ENCODE measurements around the gene MINDY2.

Gene MINDY2

DNA sequence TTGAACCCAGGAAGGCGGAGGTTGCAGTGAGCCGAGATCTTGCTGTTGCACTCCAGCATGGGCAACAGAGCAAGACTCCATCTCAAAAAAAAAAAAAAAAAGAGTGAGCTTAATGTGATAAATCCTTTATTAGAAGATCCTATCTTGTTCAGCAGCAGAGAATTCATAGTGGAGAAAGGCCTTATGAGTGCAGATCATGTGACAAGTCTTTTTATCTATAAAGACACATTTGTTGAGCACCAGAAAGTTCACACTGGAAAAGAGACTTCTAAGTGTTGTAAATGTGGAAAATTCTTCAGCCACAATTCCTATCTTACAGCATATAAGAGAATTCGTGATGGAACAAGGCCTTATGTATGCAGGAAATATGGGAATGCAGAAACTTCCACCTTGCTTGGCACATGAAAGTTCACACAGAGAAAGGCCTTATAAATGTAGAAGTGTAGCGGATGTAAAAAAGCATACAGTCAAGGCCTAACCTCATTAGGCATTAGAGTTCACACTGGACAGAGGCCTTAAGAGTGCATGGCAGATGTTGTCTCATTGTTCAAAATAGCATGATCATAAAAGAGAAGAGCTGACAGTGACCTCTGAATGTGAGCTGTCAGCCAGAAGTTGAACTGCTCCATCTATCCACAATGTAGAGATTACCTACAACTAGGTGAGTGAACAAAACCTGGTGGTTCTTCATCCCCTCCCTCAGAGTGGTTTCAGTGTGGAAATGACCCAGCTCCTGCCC, 38.3 kb upstream of the MINDY2 start:
- TF ChIP-seq, protein P1, sequence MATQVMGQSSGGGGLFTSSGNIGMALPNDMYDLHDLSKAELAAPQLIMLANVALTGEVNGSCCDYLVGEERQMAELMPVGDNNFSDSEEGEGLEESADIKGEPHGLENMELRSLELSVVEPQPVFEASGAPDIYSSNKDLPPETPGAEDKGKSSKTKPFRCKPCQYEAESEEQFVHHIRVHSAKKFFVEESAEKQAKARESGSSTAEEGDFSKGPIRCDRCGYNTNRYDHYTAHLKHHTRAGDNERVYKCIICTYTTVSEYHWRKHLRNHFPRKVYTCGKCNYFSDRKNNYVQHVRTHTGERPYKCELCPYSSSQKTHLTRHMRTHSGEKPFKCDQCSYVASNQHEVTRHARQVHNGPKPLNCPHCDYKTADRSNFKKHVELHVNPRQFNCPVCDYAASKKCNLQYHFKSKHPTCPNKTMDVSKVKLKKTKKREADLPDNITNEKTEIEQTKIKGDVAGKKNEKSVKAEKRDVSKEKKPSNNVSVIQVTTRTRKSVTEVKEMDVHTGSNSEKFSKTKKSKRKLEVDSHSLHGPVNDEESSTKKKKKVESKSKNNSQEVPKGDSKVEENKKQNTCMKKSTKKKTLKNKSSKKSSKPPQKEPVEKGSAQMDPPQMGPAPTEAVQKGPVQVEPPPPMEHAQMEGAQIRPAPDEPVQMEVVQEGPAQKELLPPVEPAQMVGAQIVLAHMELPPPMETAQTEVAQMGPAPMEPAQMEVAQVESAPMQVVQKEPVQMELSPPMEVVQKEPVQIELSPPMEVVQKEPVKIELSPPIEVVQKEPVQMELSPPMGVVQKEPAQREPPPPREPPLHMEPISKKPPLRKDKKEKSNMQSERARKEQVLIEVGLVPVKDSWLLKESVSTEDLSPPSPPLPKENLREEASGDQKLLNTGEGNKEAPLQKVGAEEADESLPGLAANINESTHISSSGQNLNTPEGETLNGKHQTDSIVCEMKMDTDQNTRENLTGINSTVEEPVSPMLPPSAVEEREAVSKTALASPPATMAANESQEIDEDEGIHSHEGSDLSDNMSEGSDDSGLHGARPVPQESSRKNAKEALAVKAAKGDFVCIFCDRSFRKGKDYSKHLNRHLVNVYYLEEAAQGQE (IDR thresholded peaks at IDR 0.05; ENCODE audit: insufficient read depth in 1 of 2, low read depth in 2 of 2, low read length in 2 of 2), result no peak
- TF ChIP-seq TAF1 (IDR thresholded peaks at IDR 0.05; ENCODE audit: borderline replicate concordance, insufficient read depth, low read length), result no peak
- no peak for TF ChIP-seq POLR2AphosphoS5 (IDR thresholded peaks at IDR 0.05; ENCODE audit: low read depth, low read length)
- TF ChIP-seq FOXP2 (optimal IDR thresholded peaks at IDR 0.05; ENCODE audit: borderline replicate concordance, extremely low read depth, extremely low read length, insufficient read depth), result no peak
- no peak for TF ChIP-seq SIN3A (IDR thresholded peaks at IDR 0.05; ENCODE audit: borderline replicate concordance, insufficient read depth, low read length)

DNA sequence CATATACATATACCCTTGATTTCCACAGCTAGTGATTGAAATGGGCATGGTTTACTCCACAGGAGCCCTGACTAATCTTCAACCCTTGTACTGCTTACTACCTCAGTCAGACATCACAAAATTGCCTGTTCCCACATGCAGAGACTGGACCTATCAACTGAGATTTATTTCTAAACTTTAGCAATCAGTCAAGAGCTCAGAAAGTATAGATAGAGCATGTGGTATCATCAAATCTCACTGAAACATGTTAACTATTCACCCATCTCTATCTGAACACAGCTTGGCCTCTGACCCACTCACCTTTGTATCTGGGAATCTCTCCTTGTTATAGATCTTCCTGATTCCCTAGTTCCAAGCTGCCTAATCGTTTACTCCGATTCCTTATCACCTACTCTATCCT, 36.2 kb upstream of the MINDY2 start:
- TF ChIP-seq TAF1 (IDR thresholded peaks at IDR 0.05; ENCODE audit: borderline replicate concordance, insufficient read depth, low read length), result no peak

DNA sequence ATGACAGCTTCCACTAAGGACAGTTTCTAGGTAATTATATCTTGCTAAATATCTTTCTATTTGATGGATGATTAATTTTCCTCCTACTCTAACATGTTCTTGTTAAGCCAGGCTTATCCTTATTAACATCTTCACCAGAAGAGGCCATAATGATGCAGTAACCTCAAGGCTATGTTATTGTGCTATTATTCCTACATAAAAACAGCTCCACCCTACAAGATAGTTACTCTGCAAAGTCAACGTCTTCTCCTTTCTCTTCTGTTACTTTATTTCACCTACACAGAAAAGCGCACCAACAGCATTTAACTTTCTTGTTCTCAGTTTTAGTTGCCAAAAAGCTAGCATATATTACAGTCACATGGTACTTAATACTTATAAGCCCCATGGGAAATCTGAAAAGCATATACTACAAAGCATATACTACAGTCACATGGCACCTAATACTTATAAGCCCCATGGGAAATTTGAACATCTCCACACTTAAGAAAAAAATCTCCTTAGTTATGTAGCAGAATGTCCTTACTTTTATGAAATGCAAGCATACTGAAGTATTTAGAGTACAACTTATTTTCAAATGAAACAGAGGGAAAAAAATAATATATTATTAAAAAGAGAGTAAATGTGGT, 35.0 kb upstream of the MINDY2 start:
- TF ChIP-seq, protein P1 (IDR thresholded peaks at IDR 0.05; ENCODE audit: insufficient read depth in 1 of 2, low read depth in 2 of 2, low read length in 2 of 2), result no peak
- no peak for TF ChIP-seq FOXP2 (optimal IDR thresholded peaks at IDR 0.05; ENCODE audit: borderline replicate concordance, extremely low read depth, extremely low read length, insufficient read depth)

DNA sequence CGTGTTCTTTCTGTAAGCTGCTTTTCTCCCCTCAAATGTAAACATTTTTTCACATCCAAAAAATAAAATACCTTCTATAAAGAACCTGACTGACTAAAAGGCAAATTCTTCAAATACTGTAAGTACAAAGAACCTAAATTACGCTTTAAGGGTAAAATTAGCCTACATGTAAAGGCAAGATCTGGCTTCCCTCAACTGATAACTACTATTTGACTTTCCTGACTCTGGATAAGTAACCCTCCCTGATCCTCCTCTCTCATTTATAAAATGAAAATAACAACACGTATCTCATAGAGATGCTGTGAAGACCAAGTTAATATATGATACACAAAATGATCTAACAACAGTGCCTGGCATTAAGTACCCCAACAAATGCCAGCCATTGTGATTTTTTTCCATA, 33.8 kb upstream of the MINDY2 start:
- TF ChIP-seq SIN3A (IDR thresholded peaks at IDR 0.05; ENCODE audit: borderline replicate concordance, insufficient read depth, low read length) (no peak), TAF1 (IDR thresholded peaks at IDR 0.05; ENCODE audit: borderline replicate concordance, insufficient read depth, low read length) (no peak), POLR2AphosphoS5 (IDR thresholded peaks at IDR 0.05; ENCODE audit: low read depth, low read length) (no peak), FOXP2 (optimal IDR thresholded peaks at IDR 0.05; ENCODE audit: borderline replicate concordance, extremely low read depth, extremely low read length, insufficient read depth) (no peak)
- TF ChIP-seq, protein P1 (IDR thresholded peaks at IDR 0.05; ENCODE audit: insufficient read depth in 1 of 2, low read depth in 2 of 2, low read length in 2 of 2), result no peak

DNA sequence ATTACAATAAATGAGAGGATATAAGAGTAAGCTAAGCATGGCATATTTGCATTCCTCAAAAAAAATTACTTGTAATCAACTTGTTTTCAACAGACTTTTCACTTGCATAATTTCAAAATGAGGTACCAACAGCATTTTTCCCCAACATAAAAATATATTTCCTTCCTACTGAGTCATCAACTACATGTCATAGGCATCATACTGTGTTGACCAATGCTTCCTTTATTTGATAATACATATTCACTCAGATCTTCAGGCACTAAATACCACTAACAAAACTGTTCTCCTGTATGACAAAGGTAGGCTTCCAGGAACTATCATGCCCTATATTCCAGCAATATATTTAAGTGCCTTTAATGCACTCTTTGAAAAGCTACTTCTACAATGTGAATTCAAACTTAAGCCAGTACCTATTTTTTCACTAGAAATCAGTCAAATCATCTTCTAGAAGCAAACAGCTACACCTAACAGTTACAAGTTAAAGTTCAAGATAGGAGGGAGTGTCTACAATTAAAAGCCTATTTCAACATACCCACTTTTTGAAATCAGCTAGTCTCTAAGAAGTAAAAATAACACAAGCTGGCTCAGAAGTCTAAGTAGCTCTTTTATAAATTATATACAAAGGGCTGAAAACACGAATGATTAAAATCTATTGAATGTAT, 32.9 kb upstream of the MINDY2 start:
- TF ChIP-seq POLR2AphosphoS5 (IDR thresholded peaks at IDR 0.05; ENCODE audit: low read depth, low read length) (no peak), SIN3A (IDR thresholded peaks at IDR 0.05; ENCODE audit: borderline replicate concordance, insufficient read depth, low read length) (no peak), TAF1 (IDR thresholded peaks at IDR 0.05; ENCODE audit: borderline replicate concordance, insufficient read depth, low read length) (no peak), FOXP2 (optimal IDR thresholded peaks at IDR 0.05; ENCODE audit: borderline replicate concordance, extremely low read depth, extremely low read length, insufficient read depth) (no peak)
- TF ChIP-seq, protein P1 (IDR thresholded peaks at IDR 0.05; ENCODE audit: insufficient read depth in 1 of 2, low read depth in 2 of 2, low read length in 2 of 2), result no peak

Data from PFSK-1 (cell line).